ENCODE results near the gene RBM41.

The RBM41 gene

DNA sequence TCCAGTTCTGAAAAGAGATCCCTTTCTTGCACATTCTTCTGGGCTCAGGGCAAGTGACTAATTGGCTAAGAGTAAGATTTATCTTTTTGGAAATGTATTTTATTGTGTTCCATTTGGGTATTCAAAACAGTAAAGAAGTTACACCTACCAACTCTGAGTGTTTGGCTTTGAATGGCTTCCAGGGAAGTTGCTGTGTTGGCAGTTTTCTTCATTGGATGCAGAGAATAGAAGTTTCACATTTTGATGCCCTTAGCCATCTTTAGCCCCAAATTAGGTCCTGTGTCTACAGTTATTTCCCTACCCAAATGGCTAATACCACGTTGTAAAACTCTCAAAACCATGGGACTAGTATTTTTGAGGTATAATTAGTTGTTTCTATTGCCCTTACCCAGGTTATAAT, 88.9 kb downstream of the RBM41 start:
- no peak for DNase-seq (ENCODE audit: low read depth in 1 of 2, low spot score in 1 of 2)

DNA sequence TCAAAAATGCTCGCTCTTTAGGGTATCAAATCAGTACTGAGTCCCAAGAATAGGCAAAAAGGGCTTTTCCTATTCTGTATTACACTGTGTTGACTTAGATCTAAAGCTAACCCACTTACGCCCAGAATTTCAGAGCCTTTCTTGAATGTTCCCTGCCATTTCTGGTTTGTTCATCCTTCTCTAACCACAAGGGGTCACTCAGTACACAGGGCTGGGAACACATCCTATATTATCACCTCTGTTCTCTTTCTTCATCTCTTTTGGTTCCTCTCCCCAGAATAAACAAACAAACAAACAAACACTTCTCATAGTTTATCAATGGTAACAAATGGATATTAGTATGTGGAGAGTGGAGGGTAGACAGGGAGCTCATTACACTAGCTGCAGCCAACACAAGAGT, 93.1 kb downstream of the RBM41 start:
- DNase-seq (ENCODE audit: low read depth in 1 of 2, low spot score in 1 of 2), result no peak

DNA sequence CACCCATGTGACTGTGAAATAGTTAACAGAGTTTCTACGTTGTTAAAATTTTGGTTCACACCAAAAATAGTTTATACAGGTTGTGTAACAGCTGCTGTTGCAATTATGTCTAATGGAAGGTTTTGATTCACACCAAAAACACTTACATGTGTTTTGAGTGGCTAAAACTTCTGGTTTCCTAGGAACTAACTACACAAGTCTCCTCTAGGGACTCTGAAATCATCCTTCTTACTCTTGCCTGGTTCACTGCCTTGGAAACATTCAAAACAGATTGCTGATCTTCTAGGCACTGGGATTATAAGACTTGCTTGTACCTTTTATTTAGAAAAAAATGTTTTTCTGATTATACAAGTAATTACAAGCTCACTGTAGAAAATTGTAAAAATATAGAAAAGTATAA, 103.7 kb downstream of the RBM41 start:
- DNase-seq (ENCODE audit: low read depth in 1 of 2, low spot score in 1 of 2), result no peak
